ACHN (cell line): ENCODE data around the gene RDX.

Experiments used
- DNase-seq: peaks from one replicate; pipeline ENCODE4 v3.0.0-alpha.2; 2015
- in situ Hi-C: cut with HindIII; loops from 2 replicates; pipeline ENCODE4 v1.10.0; 2017; ENCODE audit warnings: low sequenced_read_pairs, low pct_ligation_motif_present, low pct_unique_long_range_greater_than_20kb

RDX gene

DNA sequence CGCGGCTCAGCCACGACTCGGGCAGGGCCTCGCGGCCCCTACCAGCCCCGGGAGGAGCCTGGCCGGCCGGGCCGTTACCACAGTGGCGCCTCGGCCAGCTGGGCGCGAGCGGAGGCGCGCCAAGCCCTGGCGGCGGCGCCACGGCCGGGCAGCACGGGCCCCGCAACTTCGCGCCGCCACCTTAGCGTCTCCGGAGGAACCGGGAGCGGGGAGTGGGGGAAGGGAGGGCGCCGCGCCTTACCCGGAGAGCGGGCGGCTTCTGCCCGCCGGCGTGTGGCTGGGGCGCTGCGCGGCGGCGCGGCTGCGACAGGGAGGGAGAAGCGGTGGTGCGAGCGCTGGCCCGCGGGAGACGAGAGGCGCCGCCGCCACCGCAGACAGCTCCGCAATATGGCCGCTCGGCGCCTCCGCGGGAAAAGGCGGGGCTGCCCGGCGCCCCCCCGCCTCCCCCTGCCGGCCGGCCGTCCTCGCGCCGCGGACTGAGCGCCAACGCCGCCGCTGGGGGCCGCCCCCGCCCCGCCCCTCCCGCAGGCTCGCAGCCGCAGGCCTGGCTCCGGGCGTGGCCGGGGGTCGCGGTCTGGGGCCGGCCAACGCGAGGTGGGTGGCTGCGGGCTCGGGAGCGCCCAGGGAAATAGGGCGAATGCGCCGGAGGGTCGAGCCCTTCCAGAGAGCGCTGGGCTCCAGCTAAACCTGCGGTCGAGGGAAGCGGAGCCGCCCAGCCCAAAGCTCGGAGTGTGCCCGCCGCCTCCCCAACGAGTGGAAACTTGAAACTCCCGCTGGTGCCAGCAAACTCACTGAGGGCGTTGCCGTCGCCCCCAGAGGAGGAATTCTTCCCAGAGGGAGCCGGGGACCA lies at the start of gene RDX:
Gene RDX, minus strand, starts transcription at position 389 of the 850 bp plus-strand sequence. CDS start 16,922 bp downstream, outside the sequence.
- DNase-seq = peak; percentile 89
- in situ Hi-C loops = no loop called here

DNA sequence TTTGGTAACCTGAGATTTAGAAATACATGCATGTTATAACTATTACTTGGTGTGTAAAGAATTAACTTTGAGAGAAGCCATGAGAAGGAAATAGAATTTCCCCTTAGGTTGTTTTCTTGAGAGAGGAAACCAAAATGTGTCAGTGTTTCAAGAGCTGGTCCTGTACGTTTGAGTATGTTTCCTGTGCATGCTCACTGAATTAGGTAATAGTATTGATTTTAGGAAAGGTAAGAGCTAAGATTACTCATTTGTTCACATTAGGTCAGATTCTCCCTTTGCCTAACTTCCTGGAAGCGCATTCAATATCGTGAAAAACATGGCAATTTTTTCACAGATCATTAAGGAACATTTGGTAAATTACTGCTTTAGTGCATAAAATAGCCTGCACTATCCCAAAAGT lies 49.3 kb upstream of the RDX start:
- DNase-seq = no peak
- in situ Hi-C loops = no loop called here

DNA sequence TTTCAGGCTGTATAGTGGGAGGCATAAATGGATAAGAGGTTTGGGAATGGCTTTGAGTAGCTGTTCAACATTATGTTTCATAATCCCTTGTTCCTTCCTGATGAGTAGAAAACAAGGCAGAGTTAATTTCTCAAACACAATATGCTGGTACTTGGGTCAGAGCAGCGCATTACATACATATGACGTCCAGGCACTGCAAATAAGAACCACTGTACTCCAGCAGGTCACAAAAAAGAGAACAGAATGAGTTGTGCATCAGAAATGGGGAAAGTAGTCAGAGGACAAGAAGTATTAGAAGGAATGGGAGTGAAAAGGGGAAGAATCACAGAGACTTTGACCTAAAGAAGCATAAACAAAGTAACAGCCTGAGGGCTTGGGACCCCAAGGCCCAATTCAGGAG lies 44.0 kb upstream of the RDX start:
- in situ Hi-C loops = no loop called here
- DNase-seq = no peak

DNA sequence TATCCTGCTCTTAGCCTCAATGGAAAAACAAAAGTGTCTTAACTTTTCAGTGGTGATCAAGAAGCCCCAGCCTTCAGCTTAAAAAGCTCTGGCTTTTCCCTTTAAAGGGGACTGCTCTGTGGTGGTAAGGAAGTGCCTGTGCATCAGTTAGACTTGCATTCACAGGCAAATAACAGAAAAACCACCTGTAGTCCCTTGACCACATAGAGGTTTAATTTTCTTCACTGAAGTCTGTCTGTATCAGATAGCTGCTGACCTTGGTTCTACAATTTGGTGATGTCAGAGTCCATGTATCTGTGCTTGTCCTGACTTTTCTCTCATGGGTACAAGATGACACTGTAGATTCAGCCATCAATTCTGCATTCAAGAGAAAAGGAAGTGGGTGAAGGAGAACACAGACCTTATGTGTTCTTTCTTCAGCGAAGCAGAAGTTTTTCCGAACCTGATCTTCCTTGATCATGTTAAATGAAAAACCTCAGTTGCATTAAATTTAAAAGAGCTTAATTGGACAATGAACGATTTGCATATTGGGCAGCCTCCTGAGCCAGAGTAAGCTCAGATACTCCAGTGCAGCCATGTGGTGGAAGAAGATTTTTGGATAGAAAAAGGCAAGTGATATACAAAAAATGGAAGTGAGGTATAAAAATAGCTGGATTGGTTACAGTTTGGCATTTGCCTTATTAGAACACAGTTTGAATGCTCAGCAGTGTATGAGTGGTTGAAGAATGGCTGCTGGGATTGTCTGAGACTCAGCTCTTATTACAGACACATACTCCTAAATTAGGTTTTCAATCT lies 43.2 kb upstream of the RDX start:
- no peak for DNase-seq
- in situ Hi-C loops = no loop called here

DNA sequence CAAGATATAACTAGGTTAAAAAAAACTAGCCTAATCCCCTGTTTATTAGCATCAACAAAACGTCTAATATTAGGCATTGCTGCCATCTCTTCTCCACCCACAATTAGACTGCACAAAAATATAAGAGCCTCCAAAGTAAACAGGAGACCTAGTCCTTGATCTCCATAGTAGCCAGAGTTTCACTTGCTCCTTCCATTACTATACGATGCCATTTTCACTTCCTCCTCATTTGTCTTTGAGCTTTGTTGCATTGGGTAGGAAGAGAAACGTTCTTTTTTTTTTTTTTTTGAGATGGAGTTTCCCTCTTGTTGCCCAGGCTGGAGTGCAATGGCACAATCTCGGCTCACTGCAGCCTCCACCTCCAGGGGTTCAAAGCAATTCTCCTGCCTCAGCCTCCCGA lies 42.3 kb upstream of the RDX start:
- DNase-seq = no peak
- in situ Hi-C loops = no loop called here

DNA sequence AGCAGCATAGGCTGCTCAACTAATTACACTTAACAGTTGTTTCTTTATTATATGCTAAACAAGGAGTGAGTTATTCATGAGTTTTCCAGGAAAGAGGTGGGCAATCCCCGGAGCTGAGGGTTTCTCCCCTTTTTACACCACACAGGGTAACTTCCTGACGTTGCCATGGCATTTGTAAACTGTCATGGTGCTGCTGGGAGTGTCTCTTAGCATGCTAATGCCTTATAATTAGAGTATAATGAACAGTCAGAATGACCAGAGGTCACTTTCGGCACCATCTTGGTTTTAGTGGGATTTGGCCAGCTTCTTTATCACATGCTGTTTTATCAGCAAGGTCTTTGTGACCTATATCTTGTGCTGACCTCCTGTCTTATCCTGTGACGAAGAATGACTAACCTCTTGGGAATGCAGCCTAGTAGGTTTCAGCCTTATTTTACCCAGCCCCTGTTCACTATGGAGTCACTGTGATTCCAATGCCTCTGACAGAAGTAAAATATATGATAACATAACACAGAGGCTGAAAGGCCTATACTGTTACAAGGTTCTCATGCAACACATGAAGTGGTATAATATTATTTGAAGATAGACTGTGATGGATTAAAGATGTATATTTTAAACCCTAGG lies 41.3 kb upstream of the RDX start:
- DNase-seq = peak; percentile 35
- in situ Hi-C loops = no loop called here

DNA sequence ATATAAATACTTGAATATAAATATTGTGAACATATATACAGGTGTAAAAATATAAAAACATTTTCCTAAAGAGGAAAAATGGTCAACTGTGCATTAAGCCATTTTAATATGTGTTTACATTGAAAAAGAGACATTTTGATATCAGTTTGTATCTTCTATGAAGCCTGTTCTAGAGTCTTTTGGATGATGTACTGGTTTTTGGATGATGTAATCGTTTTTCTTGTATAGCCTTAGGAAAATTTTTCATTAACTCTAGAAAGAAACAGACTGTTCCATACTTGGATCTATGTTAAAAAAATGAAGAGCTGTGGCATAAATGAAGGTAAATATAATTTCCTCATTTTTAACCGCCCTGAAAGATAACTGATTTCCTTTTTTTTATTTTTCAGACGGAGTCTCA lies 39.6 kb upstream of the RDX start:
- in situ Hi-C loops = no loop called here
- DNase-seq = no peak

DNA sequence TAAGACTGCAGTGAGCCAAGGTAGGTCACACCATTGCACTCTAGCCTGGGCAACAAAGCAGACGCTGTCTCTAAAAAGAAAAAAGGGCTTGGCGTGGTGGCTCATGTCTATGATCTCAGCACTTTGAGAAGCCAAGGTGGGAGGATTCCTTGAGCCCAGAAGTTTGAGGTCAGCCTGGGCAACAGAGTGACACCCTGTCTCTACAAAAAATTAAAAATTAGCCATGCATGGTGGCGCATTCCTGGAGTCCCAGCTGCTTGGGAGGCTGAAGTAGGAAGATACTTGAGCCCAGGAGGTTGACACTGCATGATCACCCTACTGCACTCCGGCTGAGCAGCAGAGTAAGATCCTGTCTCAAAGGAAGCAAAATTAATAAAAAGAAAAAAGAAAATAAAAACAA lies 38.9 kb upstream of the RDX start:
- in situ Hi-C loops = no loop called here
- DNase-seq = no peak

DNA sequence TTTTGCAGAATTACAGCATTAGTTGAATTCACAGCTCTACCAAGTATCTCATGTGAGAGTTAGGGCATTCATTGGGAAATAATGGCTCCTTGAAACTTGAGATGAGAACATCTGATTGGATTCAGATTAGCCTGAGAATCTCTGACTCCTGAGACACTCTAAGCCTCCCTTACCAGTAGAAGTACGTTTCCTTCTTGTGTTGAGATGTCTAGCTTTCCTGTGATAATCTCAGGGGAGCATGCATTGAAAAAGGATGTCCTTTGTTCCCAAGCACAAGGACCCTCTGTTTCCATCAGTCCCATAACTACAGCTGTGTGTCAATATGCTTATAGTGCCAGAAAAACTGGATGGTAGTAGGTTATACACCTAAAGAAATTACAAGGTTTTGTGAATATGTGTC lies 35.2 kb upstream of the RDX start:
- DNase-seq = no peak
- in situ Hi-C loops = no loop called here

DNA sequence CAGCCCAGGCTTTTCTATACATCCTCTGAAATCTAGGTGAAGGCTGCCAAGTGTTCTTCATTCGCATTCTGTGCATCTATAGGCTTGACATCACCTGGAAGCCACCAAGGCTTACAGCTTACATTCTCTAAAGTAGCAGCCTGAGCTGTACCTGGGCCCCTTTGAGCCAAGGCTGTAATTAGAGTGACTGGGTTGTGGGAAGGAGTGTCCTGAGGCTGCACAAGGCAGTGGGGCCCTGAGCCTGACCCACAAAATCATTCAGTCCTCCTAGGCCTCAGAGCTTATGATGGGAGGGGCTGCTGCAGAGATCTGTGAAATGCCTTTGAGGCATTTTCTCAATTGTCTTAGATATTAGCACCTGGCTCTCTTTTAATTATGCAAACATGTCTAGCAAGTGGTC lies 33.0 kb upstream of the RDX start:
- DNase-seq = no peak

DNA sequence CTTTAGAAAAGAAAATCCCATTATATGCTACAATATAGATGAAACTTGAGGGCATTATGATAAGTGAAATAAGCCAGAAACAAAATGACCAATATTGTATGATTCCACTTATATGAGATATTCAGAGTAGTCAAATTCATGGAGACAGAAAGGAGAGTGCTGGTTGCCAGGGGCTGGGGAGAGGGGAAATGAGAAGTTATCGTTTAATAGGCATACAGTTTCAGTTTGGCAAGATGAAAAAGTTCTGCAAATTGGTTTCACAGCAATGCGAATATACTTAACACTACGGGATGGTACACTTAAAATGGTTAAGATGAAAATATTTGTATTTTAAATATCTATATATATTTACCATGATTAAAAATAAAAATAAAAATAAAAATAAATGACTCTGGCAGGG lies 31.1 kb upstream of the RDX start:
- no peak for DNase-seq
- in situ Hi-C loops = no loop called here

More for the DNA sequence above, 33.0 kb upstream of the RDX start:
- in situ Hi-C loops = no loop called here

DNA sequence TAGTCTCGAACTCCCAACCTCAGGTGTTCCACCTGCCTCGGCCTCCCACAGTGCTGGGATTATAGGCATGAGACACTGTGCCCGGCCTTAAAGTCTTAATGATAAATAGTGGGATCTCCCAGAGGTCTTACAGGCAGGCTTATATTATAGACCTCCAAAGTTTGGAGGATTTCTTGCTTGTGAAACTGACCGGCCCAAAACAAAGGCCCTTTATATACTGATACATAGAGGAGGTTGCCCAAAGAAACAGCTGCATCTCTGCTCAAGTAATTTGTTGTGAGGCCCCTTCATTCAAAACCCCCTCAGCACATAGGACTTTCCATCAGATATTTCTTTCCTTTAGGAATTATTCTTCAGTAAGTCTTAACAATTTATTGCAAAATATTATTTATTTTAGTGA lies 27.4 kb upstream of the RDX start:
- in situ Hi-C loops = no loop called here
- no peak for DNase-seq

DNA sequence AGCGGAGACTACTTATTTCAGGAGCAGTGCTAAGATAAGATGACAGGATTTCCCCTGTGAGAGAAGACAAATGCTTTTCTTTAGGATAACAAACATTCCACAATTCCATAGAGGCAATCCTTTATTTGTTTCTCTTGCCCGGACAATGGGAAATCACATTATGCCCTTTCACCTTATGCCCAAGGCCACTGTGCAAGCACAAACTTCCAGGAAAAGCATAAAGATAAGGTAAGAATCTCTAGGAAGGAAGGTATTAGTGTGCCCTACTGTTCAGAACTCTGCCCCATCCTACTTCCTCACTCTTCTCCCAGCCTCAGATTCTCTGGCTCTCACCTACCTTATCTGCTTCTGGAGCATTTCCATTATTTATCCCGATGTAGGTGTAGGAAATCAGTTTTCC lies 23.1 kb upstream of the RDX start:
- DNase-seq = no peak
- in situ Hi-C loops = no loop called here

DNA sequence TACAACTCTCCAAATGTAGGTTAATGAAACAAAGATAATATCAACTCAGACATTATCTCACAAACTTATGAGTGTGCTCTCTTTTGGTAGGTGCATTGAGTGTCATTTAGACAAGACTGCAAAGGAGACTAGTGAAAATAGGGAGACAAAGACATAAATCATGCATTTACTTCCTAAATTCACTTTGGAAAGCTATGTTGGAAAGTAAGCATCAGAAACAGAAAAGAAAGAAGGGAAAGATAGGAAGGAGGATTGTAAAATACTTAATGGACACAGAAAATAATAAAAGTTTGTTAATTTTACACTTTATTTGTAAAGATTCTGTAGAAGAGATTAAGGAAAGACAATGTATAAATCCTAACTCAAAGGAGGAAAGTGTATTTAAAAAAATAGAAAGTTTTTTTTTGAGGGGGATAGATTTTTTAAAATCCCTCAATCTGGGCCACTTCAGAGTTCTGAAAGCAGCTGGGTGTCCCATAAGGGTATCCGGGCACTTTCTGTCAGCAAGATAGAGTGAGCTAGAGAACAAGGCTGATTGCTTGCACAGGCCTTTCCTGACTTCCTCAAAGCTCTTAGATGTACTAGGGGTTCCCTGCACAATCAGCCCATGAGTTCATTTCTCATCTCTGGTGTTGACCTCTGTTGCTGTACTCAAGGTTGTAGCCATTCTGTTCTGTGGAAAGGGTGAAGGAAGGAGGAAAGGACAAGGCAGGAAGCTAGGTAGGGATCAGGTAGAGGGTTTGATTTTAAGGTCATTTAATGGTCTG lies 22.4 kb upstream of the RDX start:
- no peak for DNase-seq
- in situ Hi-C loops = no loop called here

DNA sequence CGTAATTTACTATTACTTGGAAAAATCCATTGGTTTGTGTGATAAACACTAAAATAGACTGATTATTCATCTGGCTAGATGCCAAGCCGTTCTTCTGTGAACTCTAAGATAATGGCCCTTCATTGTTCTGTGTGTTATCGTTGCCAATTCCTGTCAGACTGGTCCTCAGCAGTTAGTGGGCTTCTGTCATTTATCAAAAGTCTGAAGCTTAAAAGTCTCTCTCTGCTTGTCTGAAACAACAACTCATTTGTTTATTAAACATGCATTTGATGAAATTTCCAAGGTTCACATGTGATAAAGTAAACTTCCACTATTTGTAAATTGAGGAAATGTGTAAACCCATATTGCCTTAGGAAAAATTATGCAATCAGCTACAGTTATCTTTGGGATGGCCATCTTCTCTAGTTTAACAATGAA lies 21.1 kb upstream of the RDX start:
- in situ Hi-C loops = no loop called here
- no peak for DNase-seq

DNA sequence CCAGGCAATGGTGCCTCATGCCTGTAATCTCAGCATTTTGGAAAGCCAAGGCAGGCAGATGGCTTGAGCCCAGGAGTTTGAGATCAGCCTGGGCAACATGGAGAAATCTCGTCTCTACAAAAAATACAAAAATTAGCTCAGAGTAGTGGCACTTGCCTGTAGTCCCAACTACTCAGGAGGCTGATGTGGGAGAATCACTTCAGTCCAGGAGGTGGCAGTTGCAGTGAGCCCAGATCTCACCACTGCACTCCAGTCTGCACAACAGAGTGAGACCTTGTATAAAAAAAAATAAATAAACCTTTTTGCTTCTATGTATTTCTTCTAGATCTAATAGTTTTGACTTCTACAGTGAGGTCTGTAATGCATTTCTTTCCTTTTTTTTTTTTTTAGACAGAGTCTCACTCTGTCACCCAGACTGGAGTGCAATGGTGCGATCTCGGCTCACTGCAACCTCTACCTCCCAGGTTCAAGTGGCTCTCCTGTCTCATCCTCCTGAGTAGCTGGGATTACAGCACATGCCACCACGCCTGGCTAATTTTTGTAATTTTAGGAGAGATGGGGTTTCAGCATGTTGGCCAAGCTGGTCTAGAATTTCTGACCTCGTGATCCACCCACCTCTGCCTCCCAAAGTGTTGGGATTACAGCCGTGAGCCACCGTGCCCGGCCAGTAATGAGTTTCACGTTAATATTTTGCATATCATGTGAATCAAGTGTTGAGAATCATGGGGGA lies 18.1 kb upstream of the RDX start:
- in situ Hi-C loops = no loop called here
- DNase-seq = no peak

DNA sequence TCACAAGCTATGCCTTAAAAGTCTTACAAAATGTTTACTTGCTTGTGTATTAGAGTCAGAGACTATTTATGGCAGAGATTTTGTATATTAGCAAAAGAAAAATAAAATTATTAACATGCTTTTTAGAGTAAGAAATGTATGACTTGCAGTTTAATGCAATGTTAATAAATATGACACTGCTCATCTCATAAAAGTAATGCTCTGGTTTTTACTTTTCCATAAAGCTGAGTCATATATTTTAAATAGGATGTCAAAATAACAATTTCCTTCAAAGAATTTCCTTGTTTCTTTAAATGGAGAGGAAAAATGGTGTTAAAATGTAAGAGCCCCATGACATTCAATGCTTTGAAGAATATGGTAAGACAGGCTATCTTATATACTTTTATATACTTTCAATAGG lies 16.3 kb upstream of the RDX start:
- in situ Hi-C loops = no loop called here
- DNase-seq = no peak
